Omental fat pad (tissue), 4 donors: Measurements from ENCODE around the gene TNIP2. TPM values are rescaled to one million over a fixed set of nuclear protein-coding genes. Genes with fewer than 3 reads are reported as not detected.

Experiments
- ATAC-seq: fragments of 150-250 bp; one replicate; pipeline ENCODE4 v1.9.1; 2016; ENCODE audit warnings: mild to moderate bottlenecking, moderate library complexity; ENCODE audit not compliant: low FRiP score
- DNase-seq: peaks from one replicate; pipeline ENCODE4 v3.0.0-alpha.2; 2019; ENCODE audit warnings: low spot score
- total RNA-seq, 4 donors: library from RNA; depleted of rRNA; stranded (reverse); fragments of >200 nt; gene quantifications; one replicate each; pipeline ENCODE4 v1.1.0, GENCODE V29; 2016
- TF ChIP-seq, protein P1 (sequence below), 3 donors: fragments of 450-650 bp; IDR thresholded peaks; one replicate each; pipeline ENCODE4 v1.5.1; 2016 to 2017; ENCODE audit warnings: antibody characterized with exemption in 3 of 3, mild to moderate bottlenecking in 3 of 3, moderate library complexity in 2 of 3

Gene TNIP2
- total RNA-seq, 4 donors from 2014 or later = 50.1 to 108 (median 75.4) TPM

DNA sequence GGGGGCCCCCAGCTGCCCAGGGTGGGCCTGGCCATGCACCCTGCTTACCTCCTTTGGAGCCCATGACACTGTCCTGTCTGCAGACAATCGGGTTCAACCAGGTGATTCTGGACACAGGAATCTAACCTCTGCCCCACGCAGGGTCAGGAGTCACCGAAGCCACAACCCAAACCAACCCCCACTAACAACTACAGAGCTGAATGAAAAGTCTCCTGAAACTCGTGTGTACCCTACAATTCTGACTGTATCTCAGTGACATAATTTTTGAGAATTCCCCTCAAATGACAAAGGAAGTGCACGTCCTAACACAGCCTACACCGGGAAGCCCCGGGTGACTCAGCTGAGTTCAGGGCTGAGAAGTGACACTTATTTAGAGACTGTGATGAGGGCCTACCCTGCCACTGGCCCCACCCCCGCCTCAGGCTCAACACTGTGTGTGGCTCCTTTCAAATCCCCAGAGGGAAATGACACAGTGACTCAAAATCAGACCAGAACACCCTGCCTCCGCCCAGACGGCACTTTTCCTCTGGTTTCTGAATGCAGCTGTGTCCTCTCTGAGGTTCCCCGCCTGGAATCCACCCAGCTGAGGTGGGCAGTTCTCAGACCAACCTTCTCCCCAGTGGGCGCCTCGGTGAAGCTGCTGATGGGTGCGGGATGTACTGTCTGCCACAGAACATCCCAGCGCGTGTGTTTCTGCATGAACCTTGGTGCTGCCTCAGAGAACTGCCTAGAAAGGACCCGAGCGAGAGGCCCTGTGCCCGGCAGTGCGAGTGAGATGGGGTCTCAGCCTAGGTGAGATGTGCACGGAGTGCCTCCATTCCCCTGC is 9.9 kb downstream of the TNIP2 start:
- DNase-seq = no peak

DNA sequence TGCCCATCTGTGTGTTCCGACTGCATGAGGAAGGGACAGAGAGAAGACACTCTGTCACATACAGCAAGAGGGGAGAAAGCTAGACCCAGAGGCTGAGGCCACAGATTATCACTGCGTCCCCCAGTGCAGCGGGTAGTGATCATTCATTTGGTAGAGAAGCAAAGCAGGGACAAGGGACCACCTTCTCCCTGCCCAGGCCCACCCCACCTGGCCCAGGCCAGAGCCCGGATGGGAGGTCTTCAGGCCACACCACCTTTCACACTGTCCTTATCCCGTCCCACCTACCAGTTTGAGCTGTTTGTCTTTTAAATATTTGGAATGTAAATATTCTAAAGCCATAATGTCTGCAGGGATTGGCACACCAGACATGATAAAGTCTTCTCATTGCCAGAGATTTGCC is 10.6 kb downstream of the TNIP2 start:
- TF ChIP-seq, protein P1, sequence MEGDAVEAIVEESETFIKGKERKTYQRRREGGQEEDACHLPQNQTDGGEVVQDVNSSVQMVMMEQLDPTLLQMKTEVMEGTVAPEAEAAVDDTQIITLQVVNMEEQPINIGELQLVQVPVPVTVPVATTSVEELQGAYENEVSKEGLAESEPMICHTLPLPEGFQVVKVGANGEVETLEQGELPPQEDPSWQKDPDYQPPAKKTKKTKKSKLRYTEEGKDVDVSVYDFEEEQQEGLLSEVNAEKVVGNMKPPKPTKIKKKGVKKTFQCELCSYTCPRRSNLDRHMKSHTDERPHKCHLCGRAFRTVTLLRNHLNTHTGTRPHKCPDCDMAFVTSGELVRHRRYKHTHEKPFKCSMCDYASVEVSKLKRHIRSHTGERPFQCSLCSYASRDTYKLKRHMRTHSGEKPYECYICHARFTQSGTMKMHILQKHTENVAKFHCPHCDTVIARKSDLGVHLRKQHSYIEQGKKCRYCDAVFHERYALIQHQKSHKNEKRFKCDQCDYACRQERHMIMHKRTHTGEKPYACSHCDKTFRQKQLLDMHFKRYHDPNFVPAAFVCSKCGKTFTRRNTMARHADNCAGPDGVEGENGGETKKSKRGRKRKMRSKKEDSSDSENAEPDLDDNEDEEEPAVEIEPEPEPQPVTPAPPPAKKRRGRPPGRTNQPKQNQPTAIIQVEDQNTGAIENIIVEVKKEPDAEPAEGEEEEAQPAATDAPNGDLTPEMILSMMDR (IDR thresholded peaks at IDR 0.05) = no peak
- ATAC-seq (no peak), DNase-seq (no peak)

More for the DNA sequence above, 9.9 kb downstream of the TNIP2 start:
- ATAC-seq = peak; percentile 59
- TF ChIP-seq, protein P1 (IDR thresholded peaks at IDR 0.05) = no peak

DNA sequence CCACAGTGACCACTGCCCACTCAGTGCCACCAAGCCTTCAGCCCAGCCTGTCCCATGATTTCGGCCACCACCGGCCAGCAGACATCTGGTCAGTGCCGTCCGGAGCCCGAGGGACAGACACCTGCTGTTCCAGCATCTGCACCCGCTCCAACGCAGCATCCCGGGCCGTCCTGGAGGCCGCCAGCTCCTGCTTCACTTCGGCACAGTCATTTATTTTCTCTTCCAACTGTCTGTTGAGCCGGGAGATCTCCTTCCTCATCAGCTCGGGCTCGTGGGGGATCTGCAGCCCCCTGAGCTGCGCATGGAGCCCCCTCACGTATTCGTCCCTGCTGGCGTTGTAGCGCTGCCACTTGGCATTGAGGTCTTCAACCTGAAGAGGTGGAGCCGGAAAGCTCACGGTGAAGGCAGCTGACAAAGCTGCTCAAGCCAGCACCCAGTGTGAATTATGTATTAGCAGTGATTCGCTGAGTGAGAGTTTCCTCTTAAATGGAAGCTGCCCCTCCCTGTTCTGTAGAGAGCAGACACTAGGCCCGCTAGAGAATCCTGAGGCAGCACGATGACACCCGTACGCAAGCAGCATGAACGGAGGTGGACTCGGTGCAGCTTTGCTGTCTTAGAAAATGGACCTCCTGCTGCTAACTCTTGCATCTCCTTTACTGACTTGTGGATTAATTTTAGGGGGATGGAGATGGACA is 11.4 kb downstream of the TNIP2 start:
- ATAC-seq (no peak), DNase-seq (no peak)
- TF ChIP-seq, protein P1 (IDR thresholded peaks at IDR 0.05) = no peak

DNA sequence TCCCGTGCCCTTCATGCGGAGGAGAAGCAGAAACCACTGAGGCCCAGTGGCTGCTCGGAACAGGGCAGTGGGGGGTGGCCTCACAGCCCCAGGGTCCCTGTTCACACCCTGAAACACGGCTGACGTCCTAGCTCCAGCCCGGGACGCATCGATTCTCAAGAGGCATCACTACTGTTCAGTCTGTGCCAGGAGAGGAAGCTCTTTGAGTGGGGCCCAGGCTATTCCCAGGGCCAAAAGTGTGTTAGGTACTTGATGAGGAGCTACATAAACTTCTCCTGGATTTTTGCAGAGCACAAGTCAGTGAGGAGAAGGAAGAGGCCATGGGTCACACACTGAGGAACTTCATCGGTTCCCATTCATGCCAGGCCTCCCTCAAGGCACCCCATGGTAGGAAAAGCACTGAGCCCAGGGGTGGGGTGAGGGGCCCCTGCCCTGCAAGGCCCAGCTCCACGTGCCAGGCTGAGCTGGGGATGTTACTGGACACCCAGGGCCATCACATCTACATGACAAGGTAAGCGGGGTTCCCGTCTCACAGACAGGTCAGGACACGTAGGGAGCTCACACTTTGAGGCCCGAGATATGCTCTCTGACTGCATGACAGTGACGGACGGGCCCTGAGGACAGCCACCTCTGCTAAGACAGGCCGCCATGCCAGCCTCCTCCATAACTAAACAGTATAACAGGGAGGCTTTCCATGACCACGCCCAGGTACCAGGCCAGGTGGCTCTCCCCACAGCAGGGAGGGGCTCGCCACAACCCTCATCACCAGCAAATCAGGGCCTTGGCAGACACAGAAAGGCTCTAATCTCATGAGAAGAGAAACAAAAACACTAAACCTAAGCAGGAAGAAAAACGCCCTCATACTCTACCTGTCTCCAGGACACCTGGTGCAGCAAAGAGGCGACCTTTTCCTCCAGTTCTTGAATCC is 12.4 kb downstream of the TNIP2 start:
- TF ChIP-seq, protein P1 (IDR thresholded peaks at IDR 0.05) = no peak
- ATAC-seq (no peak), DNase-seq (no peak)

DNA sequence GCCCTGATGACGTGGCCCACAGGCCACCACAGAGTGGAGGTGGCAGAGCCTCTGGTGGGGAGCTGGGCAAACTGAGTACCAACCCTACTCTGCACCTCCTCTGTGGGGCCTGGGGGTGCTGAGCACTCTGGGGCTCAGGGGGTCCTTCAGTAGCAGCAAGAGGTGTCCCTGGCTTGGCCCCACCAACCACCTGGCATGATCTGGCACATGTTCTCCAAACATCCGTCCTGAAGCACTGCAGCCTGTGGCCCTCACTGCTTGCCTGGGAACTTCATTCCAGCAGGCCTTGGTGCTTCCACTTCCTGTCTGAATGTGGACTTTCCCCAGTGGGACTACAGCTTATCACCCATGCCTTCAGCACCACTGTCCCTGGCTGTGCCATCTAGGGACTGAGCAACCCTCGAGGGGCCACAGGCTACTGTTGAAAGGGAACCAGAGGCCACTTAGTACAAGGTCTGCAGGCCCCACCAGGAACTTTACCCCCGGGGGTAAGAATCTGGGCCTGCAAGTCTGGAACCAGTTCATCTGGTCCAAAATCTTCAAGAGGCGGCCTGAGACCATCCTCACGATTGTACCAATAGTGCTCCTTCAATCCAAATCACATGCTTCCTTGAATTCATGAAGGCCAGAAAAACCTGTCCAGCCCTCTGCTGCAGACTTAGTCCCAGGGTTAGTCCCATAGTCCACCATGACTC is 13.2 kb downstream of the TNIP2 start:
- ATAC-seq (no peak), DNase-seq (no peak)
- TF ChIP-seq, protein P1 (IDR thresholded peaks at IDR 0.05) = no peak

DNA sequence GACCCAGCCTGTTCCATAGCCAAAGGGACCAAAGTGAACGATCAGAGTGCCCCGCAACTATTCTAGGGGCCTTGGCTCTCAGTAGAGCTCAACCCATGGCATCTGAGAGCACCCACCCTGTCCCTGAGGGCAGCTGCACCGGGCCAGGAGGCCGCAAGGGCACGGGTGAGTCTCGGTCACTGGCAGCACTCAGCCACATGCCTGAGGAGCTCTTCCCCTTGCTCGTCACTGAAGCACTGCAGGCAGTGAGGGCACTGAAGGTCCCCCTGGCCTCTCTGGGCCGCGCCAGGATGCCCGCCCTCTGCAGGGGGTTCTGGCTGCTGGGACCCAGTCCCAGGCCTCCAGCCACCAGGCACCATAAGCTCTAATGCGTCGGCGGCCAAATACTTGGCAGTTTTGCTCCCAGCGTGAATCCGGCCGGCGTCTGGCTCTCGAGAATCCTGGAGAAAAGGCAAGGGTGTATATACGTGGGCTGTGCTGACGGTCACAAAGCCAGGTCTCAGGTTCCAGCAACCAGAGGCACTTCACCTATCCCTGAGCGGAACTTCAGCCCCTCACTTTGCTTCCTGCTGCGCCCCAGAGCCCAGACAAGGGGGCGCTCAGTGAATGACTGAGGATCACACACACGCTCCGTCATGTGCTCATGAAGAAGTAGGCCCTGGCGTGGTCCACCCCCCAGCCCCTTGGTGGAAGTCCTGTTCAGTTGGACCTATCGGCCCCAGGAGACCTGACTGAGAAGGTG is 13.9 kb downstream of the TNIP2 start:
- no peak for DNase-seq
- ATAC-seq = no peak
- TF ChIP-seq, protein P1 (IDR thresholded peaks at IDR 0.05) = no peak
